Activated naive CD8-positive, alpha-beta T cell treated with anti-CD3 and anti-CD28 coated beads, Interleukin-2, amount 50 U/mL, for 24 hours (primary cell): ENCODE data around the gene PPP1R3C.

Experiments used
- ATAC-seq: fragments of 150-1000 bp; cut with Tn5 transposase; one replicate; pipeline ENCODE4 v1.10.0; 2021
- DNase-seq: peaks from one replicate; pipeline ENCODE4 v3.0.0; 2021
- H3K27ac Mint-ChIP-seq: one replicate; pipeline ENCODE4 v1.8.0; 2021; ENCODE audit warnings: mild to moderate bottlenecking, mixed read lengths
- H3K27me3 Mint-ChIP-seq: one replicate; pipeline ENCODE4 v1.8.0; 2021; ENCODE audit warnings: mixed read lengths
- H3K36me3 Mint-ChIP-seq: one replicate; pipeline ENCODE4 v1.8.0; 2021; ENCODE audit warnings: low read depth, mixed read lengths
- H3K4me1 Mint-ChIP-seq: one replicate; pipeline ENCODE4 v1.8.0; 2021; ENCODE audit warnings: mixed read lengths
- H3K4me3 Mint-ChIP-seq: one replicate; pipeline ENCODE4 v1.8.0; 2021; ENCODE audit warnings: mild to moderate bottlenecking, moderate library complexity, mixed read lengths
- H3K9me3 Mint-ChIP-seq: one replicate; pipeline ENCODE4 v1.8.0; 2021; ENCODE audit warnings: mixed read lengths

PPP1R3C gene

DNA sequence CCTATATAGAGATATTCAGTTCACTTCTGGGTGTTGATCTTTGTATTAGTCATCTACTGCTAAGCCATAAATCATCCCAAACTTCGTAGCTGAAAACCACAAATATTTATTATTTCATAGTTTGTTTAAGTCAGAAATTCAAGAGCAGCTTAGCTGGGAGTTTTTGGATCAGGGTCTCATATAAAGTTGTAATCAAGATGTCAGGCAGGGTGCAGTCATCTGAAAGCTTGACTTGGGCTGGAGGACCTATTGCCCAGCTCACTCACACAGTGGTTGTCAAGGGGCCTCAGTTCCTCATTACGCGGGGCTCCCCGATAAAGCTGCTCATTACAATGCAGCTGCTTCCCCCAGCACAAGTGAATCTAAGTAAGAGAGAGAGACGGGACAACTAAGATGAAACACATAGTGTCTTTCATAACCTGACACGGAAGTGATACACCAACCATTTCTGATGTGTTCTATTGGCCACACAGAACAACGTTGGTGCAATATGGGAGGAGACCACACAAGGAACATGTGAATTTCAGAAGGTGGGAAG, 15.7 kb downstream of the PPP1R3C start:
- no peaks in the 10 kb centered on the region for H3K4me1 Mint-ChIP-seq

DNA sequence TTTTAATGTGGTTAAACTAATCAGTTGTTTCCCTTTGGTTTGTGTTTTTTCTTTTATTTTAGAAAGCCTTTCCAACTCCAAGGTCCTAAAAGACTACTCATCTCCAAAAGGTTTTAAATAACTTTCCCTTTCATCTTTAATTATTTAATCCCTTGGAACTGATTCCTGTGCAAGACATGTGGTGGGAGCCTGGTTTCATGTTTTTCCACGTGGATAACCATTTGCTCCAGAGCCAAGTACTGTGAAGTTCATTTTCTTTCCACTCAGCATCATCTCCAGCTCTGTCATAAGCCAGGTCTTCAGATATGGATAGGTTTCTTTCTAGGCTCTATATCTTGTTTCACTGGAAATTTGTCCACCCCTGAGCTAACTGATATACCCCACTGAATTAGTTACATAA, 16.7 kb downstream of the PPP1R3C start:
- DNase-seq, result no peak

More for the DNA sequence above, 15.7 kb downstream of the PPP1R3C start:
- H3K9me3 Mint-ChIP-seq, result no peaks in the 10 kb centered on the region
- H3K36me3 Mint-ChIP-seq, result no peaks in the 10 kb centered on the region
- ATAC-seq (no peak), DNase-seq (no peak)
- no peak overlapping the region for H3K27ac Mint-ChIP-seq
- no peak overlapping the region for H3K4me3 Mint-ChIP-seq
- peaks cover 16% of the 10 kb centered on the region for H3K27me3 Mint-ChIP-seq

DNA sequence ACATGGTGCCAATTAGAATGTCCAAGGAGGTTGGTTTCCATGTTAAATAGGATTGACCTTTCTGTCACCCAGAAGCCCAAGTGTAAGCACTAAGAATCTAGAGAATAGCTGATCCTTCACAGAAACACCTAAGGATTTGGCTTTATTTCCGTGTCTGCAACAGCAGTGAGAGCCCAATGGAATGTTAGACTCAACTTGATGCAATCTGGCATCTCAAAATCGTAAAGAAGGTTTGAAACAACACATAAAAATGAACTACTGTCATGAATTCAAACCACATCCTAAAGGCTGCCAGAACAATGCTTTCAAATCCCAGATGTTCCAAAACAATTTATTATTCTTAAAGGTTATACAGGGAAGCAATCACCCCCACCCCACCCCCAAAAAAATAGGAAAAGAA, 18.6 kb downstream of the PPP1R3C start:
- Mint-ChIP-seq H3K27me3 (peaks cover 18% of the 10 kb centered on the region), H3K27ac (no peak overlapping the region), H3K4me1 (no peaks in the 10 kb centered on the region), H3K9me3 (no peaks in the 10 kb centered on the region), H3K4me3 (no peak overlapping the region), H3K36me3 (no peaks in the 10 kb centered on the region)
- ATAC-seq, result no peak
- no peak for DNase-seq

More for the DNA sequence above, 16.7 kb downstream of the PPP1R3C start:
- no peaks in the 10 kb centered on the region for H3K9me3 Mint-ChIP-seq
- H3K27me3 Mint-ChIP-seq, result peaks cover 16% of the 10 kb centered on the region
- H3K4me1 Mint-ChIP-seq, result no peaks in the 10 kb centered on the region
- no peak overlapping the region for H3K4me3 Mint-ChIP-seq
- no peaks in the 10 kb centered on the region for H3K36me3 Mint-ChIP-seq
- ATAC-seq, result no peak
- no peak overlapping the region for H3K27ac Mint-ChIP-seq

DNA sequence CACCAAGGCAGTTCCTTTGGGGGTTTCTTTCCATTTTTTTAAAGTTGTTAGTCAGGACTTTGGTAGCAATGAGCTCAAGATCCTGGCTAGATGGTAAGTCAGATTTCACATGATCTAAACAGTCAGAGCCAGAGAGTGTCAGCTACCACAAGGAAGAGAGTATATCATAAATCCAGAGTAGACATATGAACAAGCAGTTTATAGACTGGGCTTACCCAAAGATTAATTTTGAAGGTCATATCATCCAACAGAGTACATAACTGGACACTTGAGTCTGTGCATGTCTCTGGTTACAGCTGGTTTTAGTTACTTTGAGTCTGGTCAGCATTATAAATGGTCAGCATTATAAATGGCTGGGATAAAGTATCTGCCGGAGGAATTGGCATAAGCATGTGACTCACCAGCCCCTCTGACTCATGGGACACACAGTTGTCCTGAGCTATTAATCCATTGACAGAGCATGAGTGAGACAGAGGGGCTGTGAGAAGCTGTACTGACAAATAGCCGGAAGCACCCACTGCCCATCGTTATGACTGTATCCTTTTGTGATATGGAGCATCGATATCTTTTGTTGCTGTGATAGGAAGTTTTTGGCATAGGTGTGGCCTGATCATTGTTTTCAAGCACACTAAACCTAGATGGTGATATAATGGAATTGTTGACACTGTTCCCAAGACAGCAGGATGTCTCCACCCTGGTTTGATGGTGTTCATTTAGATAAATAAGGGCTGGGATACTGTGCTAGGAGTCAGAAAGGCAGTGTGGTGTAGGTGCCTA, 19.3 kb downstream of the PPP1R3C start:
- H3K4me3 Mint-ChIP-seq, result no peak overlapping the region
- DNase-seq (no peak), ATAC-seq (no peak)
- no peaks in the 10 kb centered on the region for H3K4me1 Mint-ChIP-seq
- H3K9me3 Mint-ChIP-seq, result no peaks in the 10 kb centered on the region
- no peaks in the 10 kb centered on the region for H3K36me3 Mint-ChIP-seq
- H3K27me3 Mint-ChIP-seq, result peaks cover 14% of the 10 kb centered on the region
- H3K27ac Mint-ChIP-seq, result no peak overlapping the region

DNA sequence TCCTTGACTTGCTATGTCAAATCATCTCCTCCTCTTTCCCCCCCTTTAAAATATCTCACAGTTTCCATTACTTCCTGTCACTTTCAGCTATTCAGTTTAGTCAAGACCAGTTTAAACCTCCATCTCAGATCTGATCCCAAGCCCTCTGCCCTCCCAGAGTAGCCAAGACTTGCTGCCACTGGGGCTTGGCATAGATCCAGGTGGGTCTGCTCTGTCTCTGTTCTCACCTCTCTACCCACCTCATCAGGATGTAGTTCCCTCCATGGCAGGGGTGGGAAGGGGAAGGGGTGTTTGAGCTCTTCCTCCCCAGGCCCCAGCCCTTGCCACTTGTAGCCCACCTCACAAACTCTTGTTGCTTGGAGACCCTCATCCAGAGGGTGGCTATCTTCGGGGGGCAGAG, 22.0 kb downstream of the PPP1R3C start:
- H3K36me3 Mint-ChIP-seq, result no peaks in the 10 kb centered on the region
- H3K4me3 Mint-ChIP-seq, result no peak overlapping the region
- ATAC-seq (no peak), DNase-seq (no peak)
- H3K27ac Mint-ChIP-seq, result no peak overlapping the region
- H3K9me3 Mint-ChIP-seq, result peaks cover 6% of the 10 kb centered on the region
- H3K4me1 Mint-ChIP-seq, result peaks cover under 1% of the 10 kb centered on the region
- peaks cover 6% of the 10 kb centered on the region for H3K27me3 Mint-ChIP-seq

DNA sequence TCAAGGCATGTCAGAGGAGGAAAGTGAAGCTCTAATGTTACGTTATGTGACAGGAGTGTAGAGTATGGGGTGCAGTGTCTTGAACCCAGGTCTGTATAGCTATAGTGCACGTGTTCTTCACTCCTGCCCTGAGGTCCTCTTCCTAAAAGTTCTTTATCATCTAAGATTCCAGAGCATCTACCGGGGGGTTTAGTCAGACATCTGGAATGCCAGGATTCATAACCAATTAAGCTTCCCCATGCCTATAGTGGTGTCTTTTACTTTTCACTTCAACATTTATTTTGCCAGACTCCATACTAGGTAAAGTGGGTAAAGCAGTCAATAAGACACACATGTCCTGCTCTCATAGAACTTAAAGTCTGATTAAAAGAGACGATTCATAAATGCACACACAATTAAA, 22.4 kb downstream of the PPP1R3C start:
- H3K4me3 Mint-ChIP-seq, result no peak overlapping the region
- DNase-seq (no peak), ATAC-seq (no peak)
- peaks cover 3% of the 10 kb centered on the region for H3K27me3 Mint-ChIP-seq
- H3K27ac Mint-ChIP-seq, result no peak overlapping the region
- H3K9me3 Mint-ChIP-seq, result peaks cover 10% of the 10 kb centered on the region
- peaks cover 5% of the 10 kb centered on the region for H3K4me1 Mint-ChIP-seq
- H3K36me3 Mint-ChIP-seq, result no peaks in the 10 kb centered on the region

DNA sequence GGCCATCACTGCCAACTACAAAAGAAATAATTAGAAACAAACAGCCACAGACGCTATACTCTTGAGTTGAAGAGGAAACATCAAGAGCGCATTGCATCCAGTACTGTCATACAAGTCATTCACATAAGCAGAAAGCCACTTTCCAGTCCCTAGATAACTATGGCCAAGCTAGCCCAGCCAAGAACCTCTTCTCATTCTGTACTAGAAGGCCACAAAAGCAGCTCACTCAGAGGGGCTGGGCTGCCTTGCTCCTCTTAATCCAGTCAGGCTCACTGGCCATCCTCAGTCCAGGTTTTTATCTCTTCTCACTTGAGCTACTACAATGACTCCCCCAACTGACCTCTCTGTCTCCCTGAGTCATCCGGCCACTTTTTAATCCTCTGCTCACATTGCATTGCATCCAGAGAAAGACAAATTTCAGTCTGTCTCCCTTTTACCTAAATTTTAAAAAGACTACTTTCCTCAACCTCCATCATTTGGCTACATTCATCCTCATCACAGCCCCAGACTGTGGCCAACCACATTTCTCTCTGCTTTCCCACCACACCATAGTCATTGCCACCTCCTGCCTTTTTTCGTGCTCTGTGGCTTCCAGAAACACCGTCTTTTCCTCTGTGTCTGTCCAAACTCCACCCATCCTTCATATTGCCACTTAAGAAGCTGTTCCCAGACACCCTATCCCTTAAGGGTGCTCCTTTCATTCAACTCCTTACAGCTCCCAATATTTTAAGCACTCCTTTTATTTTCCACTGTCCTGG, 25.0 kb downstream of the PPP1R3C start:
- Mint-ChIP-seq H3K27ac (no peak overlapping the region), H3K36me3 (no peaks in the 10 kb centered on the region), H3K4me3 (no peak overlapping the region), H3K4me1 (peaks cover 10% of the 10 kb centered on the region), H3K9me3 (peaks cover 10% of the 10 kb centered on the region), H3K27me3 (peaks cover 3% of the 10 kb centered on the region)
- DNase-seq (no peak), ATAC-seq (no peak)

DNA sequence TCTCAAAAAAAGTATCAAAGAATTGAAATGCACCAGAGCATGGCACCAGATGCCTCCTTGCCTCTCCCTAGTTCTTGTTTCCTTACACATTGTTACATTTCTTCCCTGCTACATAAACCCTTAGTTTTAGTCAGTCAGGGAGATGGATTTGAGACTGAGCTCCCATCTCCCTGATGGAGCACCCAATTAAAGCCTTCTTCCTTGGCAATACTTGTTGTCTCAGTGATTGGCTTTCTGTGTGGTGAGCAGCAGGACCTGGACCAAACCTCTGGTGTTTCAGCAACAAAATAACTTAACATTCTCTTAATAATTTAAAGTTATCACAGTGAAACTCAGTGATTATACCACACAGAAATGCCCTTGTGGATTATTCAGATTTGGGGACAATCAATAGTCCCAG, 26.9 kb downstream of the PPP1R3C start:
- H3K4me3 Mint-ChIP-seq, result no peak overlapping the region
- H3K27ac Mint-ChIP-seq, result no peak overlapping the region
- peaks cover 10% of the 10 kb centered on the region for H3K9me3 Mint-ChIP-seq
- ATAC-seq (no peak), DNase-seq (no peak)
- peaks cover 10% of the 10 kb centered on the region for H3K4me1 Mint-ChIP-seq
- no peaks in the 10 kb centered on the region for H3K36me3 Mint-ChIP-seq
- H3K27me3 Mint-ChIP-seq, result peaks cover 3% of the 10 kb centered on the region

DNA sequence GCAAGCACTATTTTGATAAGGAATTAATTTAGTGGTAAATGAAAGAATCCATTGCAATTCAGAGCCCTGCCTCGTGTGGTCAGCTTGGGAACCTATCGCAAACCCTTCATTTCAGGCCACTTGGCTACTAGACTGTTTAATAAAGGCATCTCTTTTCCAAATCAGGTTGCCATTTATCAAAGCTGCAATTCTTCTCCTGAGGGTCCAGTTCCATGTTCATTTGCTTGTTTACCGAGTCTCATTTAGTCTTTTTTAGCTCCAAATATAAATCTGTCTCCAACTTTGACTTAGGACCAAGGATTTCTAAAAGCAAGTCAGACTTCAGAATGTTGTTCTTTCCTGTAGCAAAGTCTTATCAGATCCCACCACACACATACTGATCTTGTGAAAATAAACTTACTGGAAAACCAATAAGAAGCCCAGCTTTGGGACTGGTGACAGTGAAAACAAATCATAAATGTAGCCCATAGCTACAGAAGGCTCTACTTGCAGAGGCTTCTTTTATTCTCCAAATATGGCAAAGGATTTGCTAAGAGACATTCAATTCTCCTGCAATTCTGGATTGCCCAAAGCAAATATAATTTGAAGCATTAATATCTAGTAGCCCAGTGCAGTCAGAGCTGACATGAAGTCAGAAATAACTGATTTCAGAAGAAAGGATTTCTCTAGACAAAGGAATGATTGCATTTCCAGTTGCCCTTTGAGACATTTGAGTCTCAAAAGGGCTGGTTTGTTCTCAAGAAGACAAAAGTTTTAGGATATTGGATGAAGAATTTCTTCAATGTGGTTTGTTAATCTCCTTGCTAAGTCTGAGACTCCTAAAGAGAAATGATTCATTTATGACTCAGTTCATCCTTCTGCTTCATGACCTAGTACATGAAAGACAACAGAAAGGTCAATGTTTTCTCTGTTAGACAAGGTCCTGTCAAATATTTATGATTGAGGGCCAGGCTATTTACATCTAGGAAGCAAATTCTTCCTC, 28.0 kb downstream of the PPP1R3C start:
- peaks cover 6% of the 10 kb centered on the region for H3K27me3 Mint-ChIP-seq

DNA sequence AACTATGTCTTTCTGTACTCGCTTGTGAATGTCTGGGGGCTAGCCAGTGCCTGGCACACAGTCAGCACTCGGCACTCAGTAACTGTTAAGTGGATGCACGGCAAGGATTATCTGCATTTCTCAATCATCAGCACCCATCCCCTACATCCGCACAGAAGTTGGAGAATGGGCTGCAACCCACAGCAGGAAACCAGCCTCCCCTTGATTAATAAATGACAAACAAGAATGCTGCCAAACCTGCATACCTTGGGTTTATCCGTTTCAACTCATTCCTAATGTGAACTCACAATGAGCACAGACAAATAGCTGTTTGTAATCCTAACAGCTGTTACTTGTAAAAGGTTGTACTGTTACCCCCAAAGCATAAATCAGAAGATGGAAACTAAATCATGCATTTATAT, 28.9 kb downstream of the PPP1R3C start:
- Mint-ChIP-seq H3K27ac (no peak overlapping the region), H3K27me3 (peaks cover 6% of the 10 kb centered on the region), H3K36me3 (no peaks in the 10 kb centered on the region), H3K9me3 (peaks cover 10% of the 10 kb centered on the region), H3K4me3 (no peak overlapping the region), H3K4me1 (peaks cover 10% of the 10 kb centered on the region)
- no peak for DNase-seq
- ATAC-seq, result no peak

More for the DNA sequence above, 28.0 kb downstream of the PPP1R3C start:
- DNase-seq (no peak), ATAC-seq (peak; percentile 81)
- H3K4me1 Mint-ChIP-seq, result peaks cover 10% of the 10 kb centered on the region
- H3K27ac Mint-ChIP-seq, result no peak overlapping the region
- H3K9me3 Mint-ChIP-seq, result peaks cover 10% of the 10 kb centered on the region
- H3K36me3 Mint-ChIP-seq, result no peaks in the 10 kb centered on the region
- no peak overlapping the region for H3K4me3 Mint-ChIP-seq

DNA sequence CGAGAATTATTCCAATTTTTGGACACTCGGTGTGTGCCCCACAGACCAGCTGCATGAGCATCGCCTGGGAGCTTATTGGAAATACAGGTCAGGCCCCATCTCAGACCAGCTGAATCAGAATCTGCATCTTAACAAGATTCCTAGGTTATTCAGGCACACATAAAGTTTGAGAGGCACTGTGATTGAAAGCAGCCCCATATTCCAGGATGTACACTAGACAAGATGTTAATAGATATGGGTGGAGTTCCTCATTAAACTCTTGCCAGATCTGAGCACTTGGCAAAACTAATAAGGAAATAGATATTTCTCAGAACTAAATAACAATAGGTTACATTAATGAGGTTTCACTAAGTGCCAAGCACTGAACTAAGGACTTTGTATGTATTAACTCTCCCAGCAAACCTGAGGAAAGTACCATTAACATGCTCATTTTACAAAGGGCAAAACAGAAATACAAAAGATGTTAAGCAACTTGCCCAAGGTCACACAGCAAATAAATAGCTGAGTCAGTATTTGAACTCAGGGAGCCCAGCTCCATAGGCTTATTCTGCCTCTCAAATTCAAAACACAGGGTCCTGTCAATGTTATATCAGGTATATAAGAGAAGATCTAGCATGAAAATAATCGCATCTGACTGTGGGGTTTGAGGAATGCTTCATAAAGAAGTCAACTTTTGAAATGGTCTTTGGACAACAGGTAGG, 29.9 kb downstream of the PPP1R3C start:
- no peaks in the 10 kb centered on the region for H3K36me3 Mint-ChIP-seq
- H3K4me1 Mint-ChIP-seq, result peaks cover 10% of the 10 kb centered on the region
- peaks cover 6% of the 10 kb centered on the region for H3K27me3 Mint-ChIP-seq
- H3K9me3 Mint-ChIP-seq, result peaks cover 10% of the 10 kb centered on the region
- ATAC-seq (no peak), DNase-seq (no peak)
- H3K27ac Mint-ChIP-seq, result no peak overlapping the region
- no peak overlapping the region for H3K4me3 Mint-ChIP-seq

DNA sequence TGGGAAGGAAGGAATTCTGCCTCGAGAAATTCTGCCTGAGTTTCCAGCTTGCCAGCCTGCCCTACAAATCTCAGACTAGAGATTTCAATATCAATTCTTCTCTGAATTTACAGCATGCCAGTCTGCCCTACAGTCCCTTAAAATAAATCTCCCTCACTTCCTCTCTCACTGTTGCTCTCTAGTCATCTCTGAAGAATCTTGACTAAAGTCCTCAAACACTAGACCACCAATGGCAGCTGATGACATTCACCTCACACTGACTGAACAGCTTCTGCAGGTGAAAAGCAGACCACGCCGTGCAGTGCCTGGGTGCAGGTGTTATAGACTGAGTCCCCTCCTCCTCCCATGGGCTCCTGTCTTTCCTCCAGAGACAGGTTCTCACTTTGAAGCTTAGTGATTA, 30.4 kb downstream of the PPP1R3C start:
- ATAC-seq, result no peak
- no peak overlapping the region for H3K27ac Mint-ChIP-seq

DNA sequence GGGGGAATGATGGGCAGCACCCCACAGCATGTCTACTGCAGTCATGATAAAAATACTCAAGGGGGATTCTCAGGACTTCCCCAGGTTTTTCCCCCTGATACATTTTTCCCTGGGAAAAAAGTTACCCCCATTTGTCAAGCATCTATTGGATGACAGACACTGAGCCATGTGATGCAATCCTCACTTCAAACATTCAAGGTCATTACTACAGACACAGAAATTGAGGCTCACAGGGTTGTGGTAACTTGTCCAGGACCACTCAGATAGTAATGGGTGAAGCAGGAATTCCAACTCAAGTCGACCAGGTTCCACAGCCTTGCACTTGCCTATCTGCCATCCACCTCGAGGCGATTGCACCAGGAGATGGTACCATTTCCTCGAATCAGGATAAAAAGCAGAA, 31.7 kb downstream of the PPP1R3C start:
- Mint-ChIP-seq H3K27me3 (peaks cover 6% of the 10 kb centered on the region), H3K27ac (no peak overlapping the region), H3K36me3 (no peaks in the 10 kb centered on the region), H3K4me3 (no peak overlapping the region), H3K4me1 (peaks cover 13% of the 10 kb centered on the region), H3K9me3 (peaks cover 7% of the 10 kb centered on the region)
- DNase-seq (no peak), ATAC-seq (no peak)

More for the DNA sequence above, 30.4 kb downstream of the PPP1R3C start:
- peaks cover 10% of the 10 kb centered on the region for H3K4me1 Mint-ChIP-seq
- peaks cover 10% of the 10 kb centered on the region for H3K9me3 Mint-ChIP-seq
- H3K4me3 Mint-ChIP-seq, result no peak overlapping the region
- H3K36me3 Mint-ChIP-seq, result no peaks in the 10 kb centered on the region
- peaks cover 6% of the 10 kb centered on the region for H3K27me3 Mint-ChIP-seq
- no peak for DNase-seq
